ENCODE results near the gene OTOG.

The OTOG gene

DNA sequence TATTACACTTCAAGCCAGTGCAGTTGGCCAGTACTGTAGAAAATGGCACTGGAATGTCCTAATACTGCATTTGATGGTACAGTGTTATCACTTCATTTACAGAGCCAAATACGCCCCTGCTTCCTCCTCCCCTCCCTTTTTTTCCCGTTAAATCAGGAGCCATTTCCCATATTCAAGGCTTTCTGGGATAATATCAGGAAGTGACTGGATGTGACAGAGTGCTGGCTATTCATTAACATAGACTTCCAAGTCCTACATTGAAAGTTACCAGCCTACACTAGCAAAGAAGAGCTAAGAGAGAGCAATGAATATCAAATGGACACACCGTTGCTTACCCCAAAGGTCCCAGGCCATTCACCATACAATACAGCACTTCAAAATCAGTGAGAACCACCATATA is 38.3 kb upstream of the OTOG start:
- Histone ChIP-seq H3K4me1 (ENCODE audit: control insufficient read depth, insufficient read depth, low read length) (no peaks in the 10 kb centered on the region), H3K27ac (ENCODE audit: low read depth, low read length) (no peak overlapping the region), H3K9me3 (ENCODE audit: control insufficient read depth, insufficient read depth, low read depth, low read length) (no peaks in the 10 kb centered on the region), H3K4me3 (ENCODE audit: low read depth, low read length) (no peak overlapping the region), H3K27me3 (ENCODE audit: control insufficient read depth, insufficient read depth, low read length) (peaks cover 5% of the 10 kb centered on the region; the same call in 1 of the 2 replicates), H3K9ac (ENCODE audit: low read length) (no peak overlapping the region), H3K36me3 (ENCODE audit: control insufficient read depth, insufficient read depth, low read length) (no peaks in the 10 kb centered on the region)

DNA sequence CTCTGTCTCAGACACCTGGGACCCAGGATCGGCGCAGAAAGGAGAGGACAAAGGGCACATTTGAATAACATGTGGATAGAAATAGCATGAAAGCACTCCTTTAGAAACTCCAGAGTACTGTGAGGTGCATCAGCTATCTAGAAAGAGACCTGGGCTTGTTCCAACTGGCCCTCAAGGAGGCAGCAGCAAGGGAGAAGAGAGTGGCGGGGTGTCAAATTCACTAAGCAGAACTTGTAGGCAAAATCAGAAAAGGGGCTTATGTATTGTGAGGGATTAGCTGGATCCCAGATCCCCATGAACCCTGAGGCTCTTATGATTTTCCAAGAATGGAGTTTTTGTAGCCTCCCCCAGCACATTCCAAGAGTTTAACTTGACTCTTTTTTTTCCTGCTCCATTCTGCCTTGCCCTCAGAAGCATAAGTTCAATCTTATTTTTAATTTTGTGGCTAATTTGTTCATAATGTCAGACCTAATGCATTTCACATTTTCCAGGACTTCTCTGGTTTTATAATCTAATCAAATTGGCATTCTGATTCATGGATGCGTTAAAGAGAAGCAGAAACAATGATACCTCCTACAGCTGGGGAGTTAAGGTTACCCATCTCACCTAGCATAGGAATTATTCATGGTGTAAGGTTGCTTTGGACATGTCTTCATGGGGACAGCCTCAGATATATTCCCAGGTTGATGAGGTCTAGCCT is 36.4 kb upstream of the OTOG start:
- H3K27ac ChIP-seq (ENCODE audit: low read depth, low read length), result no peak overlapping the region
- H3K4me1 ChIP-seq (ENCODE audit: control insufficient read depth, insufficient read depth, low read length), result no peaks in the 10 kb centered on the region
- no peaks in the 10 kb centered on the region for H3K36me3 ChIP-seq (ENCODE audit: control insufficient read depth, insufficient read depth, low read length)
- H3K9me3 ChIP-seq (ENCODE audit: control insufficient read depth, insufficient read depth, low read depth, low read length), result no peaks in the 10 kb centered on the region
- H3K9ac ChIP-seq (ENCODE audit: low read length), result no peak overlapping the region
- no peak overlapping the region for H3K4me3 ChIP-seq (ENCODE audit: low read depth, low read length)
- peaks cover 5% of the 10 kb centered on the region; the same call in 1 of the 2 replicates for H3K27me3 ChIP-seq (ENCODE audit: control insufficient read depth, insufficient read depth, low read length)

DNA sequence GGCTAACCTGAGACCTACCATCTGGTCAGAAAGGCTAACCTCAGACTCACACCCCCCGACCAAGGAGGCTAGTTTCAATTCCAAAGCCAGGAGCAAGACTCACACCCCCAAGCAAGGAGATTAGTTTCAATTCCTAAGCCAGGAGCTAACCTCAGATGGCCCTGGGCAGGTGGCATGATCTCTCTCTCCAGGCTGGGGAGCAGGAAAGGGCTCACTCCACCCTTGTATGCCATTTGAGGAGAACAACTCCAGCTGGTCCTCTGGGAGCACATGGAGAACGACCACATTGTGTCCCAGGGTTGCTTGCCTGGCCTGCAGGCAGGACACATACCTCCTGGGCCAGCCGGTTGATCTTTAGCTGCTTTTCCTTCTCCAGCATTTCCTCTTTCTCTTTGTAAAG is 35.5 kb upstream of the OTOG start:
- no peaks in the 10 kb centered on the region for H3K9me3 ChIP-seq (ENCODE audit: control insufficient read depth, insufficient read depth, low read depth, low read length)
- no peak overlapping the region for H3K27ac ChIP-seq (ENCODE audit: low read depth, low read length)
- H3K9ac ChIP-seq (ENCODE audit: low read length), result no peak overlapping the region
- H3K4me1 ChIP-seq (ENCODE audit: control insufficient read depth, insufficient read depth, low read length), result no peaks in the 10 kb centered on the region
- H3K27me3 ChIP-seq (ENCODE audit: control insufficient read depth, insufficient read depth, low read length), result peaks cover under 1% of the 10 kb centered on the region; the same call in 1 of the 2 replicates
- no peaks in the 10 kb centered on the region for H3K36me3 ChIP-seq (ENCODE audit: control insufficient read depth, insufficient read depth, low read length)
- H3K4me3 ChIP-seq (ENCODE audit: low read depth, low read length), result no peak overlapping the region

DNA sequence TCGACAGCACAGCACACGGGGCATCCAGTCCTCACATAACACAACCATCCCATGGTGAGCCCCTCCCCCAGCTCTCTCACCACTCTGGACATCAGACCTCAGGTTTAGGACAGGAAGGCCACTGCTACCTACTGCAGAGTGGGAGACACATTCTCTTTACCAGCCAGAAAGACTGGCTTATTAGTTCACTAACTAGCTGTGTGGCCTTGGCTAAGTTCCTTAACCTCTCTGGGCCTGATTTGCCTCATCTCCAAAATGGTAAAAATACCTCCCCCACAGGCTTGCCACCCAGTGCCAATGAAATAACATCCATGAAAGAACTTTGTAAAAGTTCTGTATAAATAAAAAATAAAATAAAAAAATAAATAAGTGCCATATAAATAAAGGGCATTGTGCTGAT is 35.0 kb upstream of the OTOG start:
- Histone ChIP-seq H3K27ac (ENCODE audit: low read depth, low read length) (no peak overlapping the region), H3K36me3 (ENCODE audit: control insufficient read depth, insufficient read depth, low read length) (no peaks in the 10 kb centered on the region), H3K27me3 (ENCODE audit: control insufficient read depth, insufficient read depth, low read length) (no peaks in the 10 kb centered on the region; the same call in 1 of the 2 replicates), H3K9me3 (ENCODE audit: control insufficient read depth, insufficient read depth, low read depth, low read length) (no peaks in the 10 kb centered on the region), H3K4me1 (ENCODE audit: control insufficient read depth, insufficient read depth, low read length) (no peaks in the 10 kb centered on the region), H3K9ac (ENCODE audit: low read length) (no peak overlapping the region), H3K4me3 (ENCODE audit: low read depth, low read length) (no peak overlapping the region)

DNA sequence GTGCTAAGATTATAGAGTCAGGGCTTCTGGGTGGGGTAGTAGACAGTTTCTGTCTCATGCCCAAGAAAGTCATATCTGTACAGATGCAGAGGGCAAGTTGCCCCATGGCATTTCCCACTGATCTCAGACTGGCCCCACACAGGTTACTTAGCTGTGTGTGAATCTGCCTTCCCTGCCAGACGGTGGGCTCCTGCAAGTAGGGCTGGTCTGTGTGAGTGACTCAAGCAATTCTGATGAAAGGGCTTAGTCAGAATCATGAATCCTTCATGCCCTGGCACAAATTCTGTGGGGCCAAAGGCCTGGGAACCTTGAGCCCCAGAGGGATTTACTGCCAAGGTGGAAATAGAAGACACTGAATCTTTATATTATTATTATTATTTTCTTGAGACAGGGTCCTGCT is 33.2 kb upstream of the OTOG start:
- Histone ChIP-seq H3K9ac (ENCODE audit: low read length) (no peak overlapping the region), H3K27me3 (ENCODE audit: control insufficient read depth, insufficient read depth, low read length) (no peaks in the 10 kb centered on the region; the same call in 1 of the 2 replicates), H3K27ac (ENCODE audit: low read depth, low read length) (no peak overlapping the region), H3K36me3 (ENCODE audit: control insufficient read depth, insufficient read depth, low read length) (no peaks in the 10 kb centered on the region), H3K4me3 (ENCODE audit: low read depth, low read length) (no peak overlapping the region), H3K9me3 (ENCODE audit: control insufficient read depth, insufficient read depth, low read depth, low read length) (no peaks in the 10 kb centered on the region), H3K4me1 (ENCODE audit: control insufficient read depth, insufficient read depth, low read length) (peaks cover under 1% of the 10 kb centered on the region; the same call in 1 of the 2 replicates)

DNA sequence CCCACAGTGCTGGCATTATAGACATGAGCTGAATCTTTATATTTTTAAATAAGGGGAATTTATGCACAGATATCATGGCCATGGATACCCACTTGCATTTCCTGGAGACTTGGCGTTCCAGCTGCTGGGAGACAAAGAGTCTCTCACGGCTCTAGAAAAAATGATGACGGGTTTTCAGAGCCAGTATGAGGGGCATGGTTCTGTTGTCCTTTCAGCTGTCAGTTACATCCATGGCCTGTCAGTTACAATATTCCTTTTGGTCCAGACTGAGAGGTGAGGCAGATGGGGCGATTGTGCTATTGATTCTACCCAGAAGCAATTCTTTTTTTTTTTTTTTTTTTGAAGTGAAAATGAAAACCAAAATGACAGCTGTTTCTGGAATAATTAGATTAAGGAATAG is 32.6 kb upstream of the OTOG start:
- Histone ChIP-seq H3K27ac (ENCODE audit: low read depth, low read length) (no peak overlapping the region), H3K4me1 (ENCODE audit: control insufficient read depth, insufficient read depth, low read length) (peaks cover 5% of the 10 kb centered on the region), H3K36me3 (ENCODE audit: control insufficient read depth, insufficient read depth, low read length) (no peaks in the 10 kb centered on the region), H3K9me3 (ENCODE audit: control insufficient read depth, insufficient read depth, low read depth, low read length) (no peaks in the 10 kb centered on the region), H3K4me3 (ENCODE audit: low read depth, low read length) (no peak overlapping the region), H3K9ac (ENCODE audit: low read length) (no peak overlapping the region), H3K27me3 (ENCODE audit: control insufficient read depth, insufficient read depth, low read length) (no peaks in the 10 kb centered on the region; the same call in 1 of the 2 replicates)

DNA sequence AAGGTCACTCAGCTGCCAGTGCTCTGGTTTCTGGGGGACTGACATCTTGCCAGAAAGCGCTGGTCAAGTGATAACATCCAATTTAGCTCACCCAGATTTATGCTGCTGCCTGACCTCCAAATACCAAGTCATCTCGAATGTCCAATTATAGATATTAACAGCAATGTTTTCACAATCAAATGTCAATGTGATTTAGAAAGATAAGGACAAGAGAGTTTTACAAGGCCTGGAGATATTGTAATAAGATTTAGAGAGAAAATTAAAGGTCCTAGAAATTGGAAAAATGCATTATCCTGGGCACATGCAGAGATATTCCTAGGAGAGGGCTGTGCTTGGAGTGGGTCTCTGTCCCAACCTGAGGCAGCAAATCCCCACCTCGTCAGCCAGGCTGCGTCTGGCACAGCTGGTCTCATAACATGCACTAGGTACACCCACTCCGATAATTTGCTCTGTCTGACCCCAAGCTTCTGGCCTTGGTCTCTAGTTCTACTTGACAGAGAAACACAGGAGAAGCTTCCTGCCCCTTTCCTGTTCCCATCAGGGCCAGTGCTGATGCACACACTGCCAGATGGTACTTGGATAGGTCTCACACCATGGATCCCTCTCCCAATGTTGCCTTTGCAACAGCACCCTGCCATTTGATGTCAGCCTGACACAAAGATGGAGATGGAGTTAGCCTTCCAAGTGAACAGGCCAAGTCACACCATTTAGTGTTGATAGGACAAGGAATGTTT is 31.4 kb upstream of the OTOG start:
- H3K36me3 ChIP-seq (ENCODE audit: control insufficient read depth, insufficient read depth, low read length), result no peaks in the 10 kb centered on the region
- peaks cover 7% of the 10 kb centered on the region for H3K4me1 ChIP-seq (ENCODE audit: control insufficient read depth, insufficient read depth, low read length)
- no peaks in the 10 kb centered on the region; the same call in 1 of the 2 replicates for H3K27me3 ChIP-seq (ENCODE audit: control insufficient read depth, insufficient read depth, low read length)
- no peak overlapping the region for H3K9ac ChIP-seq (ENCODE audit: low read length)
- no peak overlapping the region for H3K27ac ChIP-seq (ENCODE audit: low read depth, low read length)
- H3K9me3 ChIP-seq (ENCODE audit: control insufficient read depth, insufficient read depth, low read depth, low read length), result no peaks in the 10 kb centered on the region
- no peak overlapping the region for H3K4me3 ChIP-seq (ENCODE audit: low read depth, low read length)

DNA sequence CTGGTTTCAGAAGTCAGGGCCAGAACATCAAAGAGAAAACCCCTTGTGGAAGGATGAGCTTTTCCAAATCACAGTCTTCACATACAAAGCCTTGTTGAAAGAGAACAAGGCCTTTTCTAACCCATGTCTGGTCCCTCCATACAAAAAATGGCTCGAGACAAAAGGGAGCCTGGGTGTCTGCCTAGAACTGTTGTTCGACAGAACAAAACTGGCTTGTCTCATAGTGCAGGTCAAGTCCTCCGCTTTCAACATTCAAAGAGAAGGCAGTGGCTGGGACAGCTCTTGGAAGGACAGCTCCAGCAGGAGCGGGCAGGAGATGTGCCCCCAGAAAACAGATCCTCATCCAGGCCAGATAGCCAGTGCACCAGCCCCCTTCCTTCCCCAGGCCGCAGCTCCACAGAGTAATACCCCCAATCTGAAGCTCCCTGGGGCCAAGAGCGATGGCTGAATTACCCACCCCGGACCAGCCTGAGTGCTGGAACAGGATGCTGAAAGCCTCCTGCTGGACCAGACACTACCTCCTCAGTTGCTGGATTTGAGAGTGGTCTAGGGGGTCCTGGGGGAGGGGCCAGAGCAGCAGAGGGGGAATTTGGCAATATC is 30.4 kb upstream of the OTOG start:
- H3K36me3 ChIP-seq (ENCODE audit: control insufficient read depth, insufficient read depth, low read length), result no peaks in the 10 kb centered on the region
- H3K27me3 ChIP-seq (ENCODE audit: control insufficient read depth, insufficient read depth, low read length), result no peaks in the 10 kb centered on the region; the same call in 1 of the 2 replicates
- no peaks in the 10 kb centered on the region for H3K9me3 ChIP-seq (ENCODE audit: control insufficient read depth, insufficient read depth, low read depth, low read length)
- no peak overlapping the region for H3K9ac ChIP-seq (ENCODE audit: low read length)
- H3K4me3 ChIP-seq (ENCODE audit: low read depth, low read length), result no peak overlapping the region
- no peak overlapping the region for H3K27ac ChIP-seq (ENCODE audit: low read depth, low read length)
- H3K4me1 ChIP-seq (ENCODE audit: control insufficient read depth, insufficient read depth, low read length), result peaks cover 7% of the 10 kb centered on the region

DNA sequence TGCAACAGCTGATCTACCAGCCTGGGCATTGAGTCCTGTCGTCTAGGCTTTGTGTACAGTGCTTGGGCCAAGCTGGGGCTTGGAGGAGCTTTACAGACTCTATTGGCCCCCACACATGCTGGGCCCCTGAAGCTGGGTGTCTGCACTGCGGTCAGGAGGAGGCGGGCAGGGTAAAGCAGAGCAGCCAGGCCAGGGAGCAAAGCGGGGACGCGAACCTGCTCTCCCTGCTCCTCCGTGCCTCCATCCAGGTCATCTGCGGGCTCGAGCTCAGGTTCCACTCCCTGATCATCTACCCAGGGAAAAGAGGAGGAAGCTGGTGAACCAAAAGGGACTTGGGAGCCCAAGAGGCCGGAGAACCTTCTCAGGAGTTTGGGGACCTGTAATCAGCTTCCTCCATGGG is 29.9 kb upstream of the OTOG start:
- Histone ChIP-seq H3K9me3 (ENCODE audit: control insufficient read depth, insufficient read depth, low read depth, low read length) (no peaks in the 10 kb centered on the region), H3K27ac (ENCODE audit: low read depth, low read length) (no peak overlapping the region), H3K27me3 (ENCODE audit: control insufficient read depth, insufficient read depth, low read length) (no peaks in the 10 kb centered on the region; the same call in 1 of the 2 replicates), H3K36me3 (ENCODE audit: control insufficient read depth, insufficient read depth, low read length) (no peaks in the 10 kb centered on the region), H3K4me1 (ENCODE audit: control insufficient read depth, insufficient read depth, low read length) (peaks cover 7% of the 10 kb centered on the region), H3K4me3 (ENCODE audit: low read depth, low read length) (no peak overlapping the region), H3K9ac (ENCODE audit: low read length) (no peak overlapping the region)

DNA sequence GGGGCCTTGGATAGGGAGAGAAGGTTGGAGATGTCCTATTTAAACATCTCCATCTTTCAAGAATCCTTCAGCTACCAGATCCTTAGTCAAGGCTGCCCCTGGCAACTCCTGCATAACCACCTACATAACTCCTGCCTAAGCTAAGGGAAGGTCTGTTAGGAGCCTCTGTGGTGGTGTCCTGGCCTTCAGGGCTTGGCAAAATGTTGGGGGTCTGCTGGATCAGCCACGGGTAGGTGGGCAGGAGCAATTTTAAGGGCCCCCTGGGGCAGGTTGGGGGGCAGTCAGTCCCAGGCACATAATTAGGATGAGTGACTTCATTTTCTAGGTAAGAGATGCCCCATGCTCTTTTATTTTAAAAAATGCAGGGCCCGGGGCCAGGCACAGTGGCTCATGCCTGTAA is 28.7 kb upstream of the OTOG start:
- Histone ChIP-seq H3K27ac (ENCODE audit: low read depth, low read length) (no peak overlapping the region), H3K4me1 (ENCODE audit: control insufficient read depth, insufficient read depth, low read length) (peaks cover 7% of the 10 kb centered on the region), H3K9ac (ENCODE audit: low read length) (no peak overlapping the region), H3K36me3 (ENCODE audit: control insufficient read depth, insufficient read depth, low read length) (no peaks in the 10 kb centered on the region), H3K4me3 (ENCODE audit: low read depth, low read length) (no peak overlapping the region), H3K27me3 (ENCODE audit: control insufficient read depth, insufficient read depth, low read length) (no peaks in the 10 kb centered on the region), H3K9me3 (ENCODE audit: control insufficient read depth, insufficient read depth, low read depth, low read length) (no peaks in the 10 kb centered on the region)
